ENCODE data around the gene MLPH.

The MLPH gene

GRCh38 chr2:237452861-237453260 is 34.2 kb upstream of the MLPH start:
- Histone ChIP-seq H3K27me3 (ENCODE audit: low read length) (no peaks in the 10 kb centered on the region), H3K9ac (ENCODE audit: low read length) (no peak overlapping the region), H3K36me3 (ENCODE audit: low read length) (no peaks in the 10 kb centered on the region), H3K79me2 (ENCODE audit: insufficient read depth, low read length) (no peaks in the 10 kb centered on the region), H3K9me3 (ENCODE audit: insufficient read depth, low read length) (no peaks in the 10 kb centered on the region), H3F3A (ENCODE audit: insufficient read depth) (no peaks in the 10 kb centered on the region), H3K4me2 (ENCODE audit: low read depth, low read length, poor library complexity, severe bottlenecking) (no peak overlapping the region), H3K9me2 (replicated peaks; ENCODE audit: insufficient read depth, low read length) (no peaks in the 10 kb centered on the region), H4K20me1 (ENCODE audit: low read depth, low read length) (no peaks in the 10 kb centered on the region), H3K27ac (ENCODE audit: low read depth, low read length) (no peak overlapping the region), H3K4me3 (ENCODE audit: insufficient read depth, low read length, poor library complexity, severe bottlenecking) (no peak overlapping the region), H2AFZ (ENCODE audit: low read depth, low read length, severe bottlenecking) (no peak overlapping the region)
- TF ChIP-seq EZH2phosphoT487 (conservative IDR thresholded peaks at IDR 0.05; ENCODE audit: low read length) = no peak
- no peak for TF ChIP-seq CTCF (IDR thresholded peaks at IDR 0.05; ENCODE audit: insufficient read depth, low read length, poor library complexity, severe bottlenecking)

- Histone ChIP-seq H3K9me2 (replicated peaks; ENCODE audit: insufficient read depth, low read length) (no peaks in the 10 kb centered on the region), H4K20me1 (ENCODE audit: low read depth, low read length) (no peaks in the 10 kb centered on the region), H3F3A (ENCODE audit: insufficient read depth) (no peaks in the 10 kb centered on the region), H3K4me2 (ENCODE audit: low read depth, low read length, poor library complexity, severe bottlenecking) (no peak overlapping the region), H3K9ac (ENCODE audit: low read length) (no peak overlapping the region), H3K36me3 (ENCODE audit: low read length) (no peaks in the 10 kb centered on the region), H3K27ac (ENCODE audit: low read depth, low read length) (no peak overlapping the region), H2AFZ (ENCODE audit: low read depth, low read length, severe bottlenecking) (no peak overlapping the region), H3K27me3 (ENCODE audit: low read length) (no peaks in the 10 kb centered on the region), H3K4me3 (ENCODE audit: insufficient read depth, low read length, poor library complexity, severe bottlenecking) (no peak overlapping the region), H3K9me3 (ENCODE audit: insufficient read depth, low read length) (no peaks in the 10 kb centered on the region), H3K79me2 (ENCODE audit: insufficient read depth, low read length) (no peaks in the 10 kb centered on the region)
- TF ChIP-seq CTCF (IDR thresholded peaks at IDR 0.05; ENCODE audit: insufficient read depth, low read length, poor library complexity, severe bottlenecking) = no peak
- no peak for TF ChIP-seq EZH2phosphoT487 (conservative IDR thresholded peaks at IDR 0.05; ENCODE audit: low read length)
Measured at GRCh38 chr2:237453671-237454070, 33.4 kb upstream of the MLPH start.

- TF ChIP-seq EZH2phosphoT487 (conservative IDR thresholded peaks at IDR 0.05; ENCODE audit: low read length) (no peak), CTCF (IDR thresholded peaks at IDR 0.05; ENCODE audit: insufficient read depth, low read length, poor library complexity, severe bottlenecking) (no peak)
- Histone ChIP-seq H3K4me2 (ENCODE audit: low read depth, low read length, poor library complexity, severe bottlenecking) (no peak overlapping the region), H4K20me1 (ENCODE audit: low read depth, low read length) (no peaks in the 10 kb centered on the region), H3K9me3 (ENCODE audit: insufficient read depth, low read length) (no peaks in the 10 kb centered on the region), H3K79me2 (ENCODE audit: insufficient read depth, low read length) (no peaks in the 10 kb centered on the region), H3K27ac (ENCODE audit: low read depth, low read length) (no peak overlapping the region), H3F3A (ENCODE audit: insufficient read depth) (no peaks in the 10 kb centered on the region), H3K9ac (ENCODE audit: low read length) (no peak overlapping the region), H3K27me3 (ENCODE audit: low read length) (no peaks in the 10 kb centered on the region), H3K4me3 (ENCODE audit: insufficient read depth, low read length, poor library complexity, severe bottlenecking) (no peak overlapping the region), H2AFZ (ENCODE audit: low read depth, low read length, severe bottlenecking) (no peak overlapping the region), H3K9me2 (replicated peaks; ENCODE audit: insufficient read depth, low read length) (no peaks in the 10 kb centered on the region), H3K36me3 (ENCODE audit: low read length) (no peaks in the 10 kb centered on the region)
Measured at GRCh38 chr2:237455764-237456163, 31.3 kb upstream of the MLPH start.
